HG02678 (cell line): ENCODE measurements around the gene S1PR5.
"Not testable (repeated sequence)": the region's sequence is repeated elsewhere in the genome, so short reads cannot be mapped to it uniquely, and the experiment has no call there.

Source experiments
- ATAC-seq: cut with Tn5 transposase; IDR thresholded peaks from one replicate; pipeline ENCODE4 v1.9.1; 2021; ENCODE audit warnings: mild to moderate bottlenecking, moderate library complexity; ENCODE audit not compliant: unreplicated experiment

Gene S1PR5

GRCh38 chr19:10517361-10517759, at the start of gene S1PR5:
Gene S1PR5, minus strand, starts transcription at chr19:10517447. Its CDS starts 2,436 bp downstream, at chr19:10515011.
- ATAC-seq = no peak

GRCh38 chr19:10566658-10567410, 49.6 kb upstream of the S1PR5 start:
- no peak for ATAC-seq

- ATAC-seq = no peak
Measured at GRCh38 chr19:10566408-10566657, 49.1 kb upstream of the S1PR5 start.

- ATAC-seq = peak; percentile 53
Measured at GRCh38 chr19:10565567-10566407, 48.5 kb upstream of the S1PR5 start, which contains the start of gene KRI1. Gene KRI1, minus strand, starts transcription at chr19:10566010. Its CDS starts 11 bp downstream, at chr19:10565999.

- no peak for ATAC-seq
Measured at GRCh38 chr19:10565028-10565566, 47.9 kb upstream of the S1PR5 start.

- no peak for ATAC-seq
Measured at GRCh38 chr19:10562609-10563008, 45.4 kb upstream of the S1PR5 start.

GRCh38 chr19:10560154-10560553, 42.9 kb upstream of the S1PR5 start:
- no peak for ATAC-seq

GRCh38 chr19:10557603-10558197, 40.5 kb upstream of the S1PR5 start:
- ATAC-seq = no peak

GRCh38 chr19:10555610-10555973, 38.3 kb upstream of the S1PR5 start:
- no peak for ATAC-seq

- no peak for ATAC-seq
Measured at GRCh38 chr19:10554760-10555609, 37.7 kb upstream of the S1PR5 start.

- ATAC-seq = peak; percentile 82
Measured at GRCh38 chr19:10553943-10554381, 36.7 kb upstream of the S1PR5 start.

GRCh38 chr19:10553087-10553667, 35.9 kb upstream of the S1PR5 start:
- no peak for ATAC-seq

GRCh38 chr19:10552510-10553053, 35.3 kb upstream of the S1PR5 start:
- ATAC-seq = no peak

- no peak for ATAC-seq
Measured at GRCh38 chr19:10551698-10552301, 34.6 kb upstream of the S1PR5 start.

GRCh38 chr19:10551006-10551405, 33.8 kb upstream of the S1PR5 start:
- ATAC-seq = not testable (repeated sequence)

GRCh38 chr19:10550336-10550735, 33.1 kb upstream of the S1PR5 start:
- no peak for ATAC-seq

- no peak for ATAC-seq
Measured at GRCh38 chr19:10549733-10550132, 32.5 kb upstream of the S1PR5 start.

- no peak for ATAC-seq
Measured at GRCh38 chr19:10548746-10549276, 31.6 kb upstream of the S1PR5 start.

- no peak for ATAC-seq
Measured at GRCh38 chr19:10546817-10547216, 29.6 kb upstream of the S1PR5 start.
